CD4-positive, alpha-beta T cell treated with Interleukin-10 for 1 hour (primary cell): ENCODE results near the gene SHD.
"Not testable (repeated sequence)": the region's sequence is repeated elsewhere in the genome, so short reads cannot be mapped to it uniquely, and the experiment has no call there.

Experiments used
- DNase-seq: peaks from one replicate; pipeline ENCODE4 v3.0.0-alpha.2; 2020

SHD gene

GRCh38 chr19:4278419-4279266 is at the start of gene SHD:
TSS of gene SHD (plus strand) at chr19:4279266. CDS start at chr19:4280064, 798 bp downstream.
- no peak for DNase-seq

- not testable (repeated sequence) for DNase-seq
Observed at GRCh38 chr19:4230237-4230636, 48.8 kb upstream of the SHD start.

GRCh38 chr19:4231521-4231920 is 47.5 kb upstream of the SHD start:
- DNase-seq = not testable (repeated sequence)

- DNase-seq = not testable (repeated sequence)
Observed at GRCh38 chr19:4232139-4232538, 46.9 kb upstream of the SHD start.

- no peak for DNase-seq
Observed at GRCh38 chr19:4232614-4233281, 46.3 kb upstream of the SHD start.

GRCh38 chr19:4233282-4233853 is 45.7 kb upstream of the SHD start:
- DNase-seq = peak; percentile 60

- DNase-seq = no peak
Observed at GRCh38 chr19:4234142-4234861, 44.8 kb upstream of the SHD start.

- DNase-seq = no peak
Observed at GRCh38 chr19:4234862-4235201, 44.2 kb upstream of the SHD start.

- DNase-seq = not testable (repeated sequence)
Observed at GRCh38 chr19:4237510-4237909, 41.6 kb upstream of the SHD start.

GRCh38 chr19:4238831-4239230 is 40.2 kb upstream of the SHD start:
- no peak for DNase-seq

- no peak for DNase-seq
Observed at GRCh38 chr19:4241824-4242430, 37.1 kb upstream of the SHD start.

GRCh38 chr19:4245938-4246337 is 33.1 kb upstream of the SHD start:
- not testable (repeated sequence) for DNase-seq

GRCh38 chr19:4246767-4247593 is 32.1 kb upstream of the SHD start, which contains the start of gene YJU2:
TSS of gene YJU2 (plus strand) at chr19:4247080. CDS start at chr19:4247147, 67 bp downstream.
- DNase-seq = peak; percentile 99

- no peak for DNase-seq
Observed at GRCh38 chr19:4256563-4256962, 22.5 kb upstream of the SHD start.

GRCh38 chr19:4257025-4257424 is 22.0 kb upstream of the SHD start:
- no peak for DNase-seq

- no peak for DNase-seq
Observed at GRCh38 chr19:4258181-4258580, 20.9 kb upstream of the SHD start.

GRCh38 chr19:4260613-4261191 is 18.4 kb upstream of the SHD start:
- DNase-seq = no peak

- peak; percentile 30 for DNase-seq
Observed at GRCh38 chr19:4264812-4265211, 14.3 kb upstream of the SHD start.

- DNase-seq = no peak
Observed at GRCh38 chr19:4266253-4267000, 12.6 kb upstream of the SHD start.

- peak; percentile 59 for DNase-seq
Observed at GRCh38 chr19:4267101-4267900, 11.8 kb upstream of the SHD start.
